Fibroblast of lung (primary cell): ENCODE results near the gene SUGCT. TPM values are rescaled to one million over a fixed set of nuclear protein-coding genes. Genes with fewer than 3 reads are reported as not detected.

Experiments used
- DNase-seq, 2 donors: peaks; one replicate each; pipeline versions ENCODE4 v3.0.0 to v3.0.0-alpha.2; 2010; ENCODE audit warnings: low read depth in 2 of 2
- H2AFZ ChIP-seq: 2 replicates; pipeline ENCODE4 v1.5.1; 2012; ENCODE audit warnings: low read length, control low read depth, inconsistent platforms
- H3K27ac ChIP-seq: 2 replicates; pipeline ENCODE4 v1.5.1; 2011; ENCODE audit warnings: low read length, control low read depth; ENCODE audit not compliant: insufficient read depth
- H3K27me3 ChIP-seq: 2 replicates; pipeline ENCODE4 v1.5.1; 2011; ENCODE audit warnings: mild to moderate bottlenecking, low read length; ENCODE audit not compliant: control insufficient read depth, insufficient read depth
- H3K36me3 ChIP-seq: 2 replicates; pipeline ENCODE4 v1.5.1; 2011; ENCODE audit warnings: low read length; ENCODE audit not compliant: control insufficient read depth, insufficient read depth
- H3K4me1 ChIP-seq: 2 replicates; pipeline ENCODE4 v1.5.1; 2011; ENCODE audit warnings: low read length; ENCODE audit not compliant: control insufficient read depth, insufficient read depth; ENCODE audit errors: extremely low read depth
- H3K4me2 ChIP-seq: 2 replicates; pipeline ENCODE4 v1.5.1; 2011; ENCODE audit warnings: low read length, control low read depth; ENCODE audit not compliant: insufficient read depth; ENCODE audit errors: extremely low read depth
- H3K4me3 ChIP-seq, 4 experiments: fragments of 200-600 bp in 1 of 4; sonication (generic) in 1 of 4; replicated peaks in 1 of 4; 2 replicates each; pipeline ENCODE4 v1.5.1; 2011 to 2016; ENCODE audit warnings: low read length in 4 of 4, low read depth in 3 of 4, mild to moderate bottlenecking in 3 of 4, control low read depth in 2 of 4, inconsistent platforms in 1 of 4, mixed read lengths in 1 of 4; ENCODE audit not compliant: insufficient read depth in 1 of 4; ENCODE audit errors: control extremely low read depth in 1 of 4
- H3K79me2 ChIP-seq: 2 replicates; pipeline ENCODE4 v1.5.1; 2012; ENCODE audit warnings: mild to moderate bottlenecking, low read length, inconsistent platforms; ENCODE audit not compliant: control insufficient read depth, insufficient read depth
- H3K9ac ChIP-seq: 2 replicates; pipeline ENCODE4 v1.5.1; 2011; ENCODE audit warnings: mild to moderate bottlenecking, low read length, control low read depth; ENCODE audit not compliant: insufficient read depth
- H3K9me3 ChIP-seq: 2 replicates; pipeline ENCODE4 v1.5.1; 2012; ENCODE audit warnings: low read depth, low read length; ENCODE audit not compliant: control insufficient read depth, insufficient read depth
- H4K20me1 ChIP-seq: 2 replicates; pipeline ENCODE4 v1.5.1; 2011; ENCODE audit warnings: low read length; ENCODE audit not compliant: control insufficient read depth, insufficient read depth; ENCODE audit errors: extremely low read depth
- EZH2 ChIP-seq: IDR thresholded peaks from 2 replicates; pipeline ENCODE4 v1.5.1; 2012; ENCODE audit warnings: low read length, control low read depth, mild to moderate bottlenecking; ENCODE audit errors: missing control alignments
- polyA plus RNA-seq, 2 donors: library from polyadenylated mRNA; depleted of rRNA in 1 of 2; stranded (reverse) in 1 of 2; unstranded in 1 of 2; fragments of >200 nt; gene quantifications; 2 replicates each; pipeline ENCODE4 v1.2.1, GENCODE V29; 2011 to 2012; ENCODE audit warnings: missing spikeins in 1 of 2
- total RNA-seq: library from RNA; depleted of rRNA; stranded (reverse); fragments of >200 nt; gene quantifications from 2 replicates; pipeline ENCODE4 v1.2.1, GENCODE V29; 2014
- TF ChIP-seq, protein P1 (sequence below), 2 donors: IDR thresholded peaks in 1 of 2; conservative IDR thresholded peaks in 1 of 2; 1 replicate in 1 of 2; 2 replicates in 1 of 2; pipeline ENCODE4 v1.5.1; 2011 to 2012; ENCODE audit warnings: low read length in 2 of 2, control low read depth in 1 of 2, inconsistent platforms in 1 of 2, low read depth in 1 of 2, mild to moderate bottlenecking in 1 of 2

SUGCT gene
- total and polyA plus RNA-seq, 2 donors (not counting 1 experiment from before 2014, with no cell fraction given): 8.4 to 16.5 TPM

DNA sequence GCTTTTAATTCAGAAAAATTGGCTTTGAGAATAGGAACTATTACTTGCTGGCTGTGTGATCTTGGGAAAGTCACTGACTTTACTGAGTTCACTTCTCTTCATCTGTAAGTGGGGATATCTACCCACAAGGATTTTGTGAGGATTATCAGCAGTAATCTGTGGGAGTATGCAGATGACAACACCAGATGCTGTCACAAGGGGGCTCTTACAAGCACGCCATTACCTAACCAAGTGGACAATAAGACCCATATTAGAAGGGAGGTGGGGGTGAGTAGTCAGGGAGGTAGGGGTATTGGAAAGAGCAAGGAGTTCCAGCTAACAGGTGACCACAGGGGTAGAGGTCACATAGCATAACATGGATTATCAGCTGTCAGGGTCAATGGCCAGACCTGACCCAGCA lies 569.4 kb downstream of the SUGCT start:
- TF ChIP-seq, protein P1, sequence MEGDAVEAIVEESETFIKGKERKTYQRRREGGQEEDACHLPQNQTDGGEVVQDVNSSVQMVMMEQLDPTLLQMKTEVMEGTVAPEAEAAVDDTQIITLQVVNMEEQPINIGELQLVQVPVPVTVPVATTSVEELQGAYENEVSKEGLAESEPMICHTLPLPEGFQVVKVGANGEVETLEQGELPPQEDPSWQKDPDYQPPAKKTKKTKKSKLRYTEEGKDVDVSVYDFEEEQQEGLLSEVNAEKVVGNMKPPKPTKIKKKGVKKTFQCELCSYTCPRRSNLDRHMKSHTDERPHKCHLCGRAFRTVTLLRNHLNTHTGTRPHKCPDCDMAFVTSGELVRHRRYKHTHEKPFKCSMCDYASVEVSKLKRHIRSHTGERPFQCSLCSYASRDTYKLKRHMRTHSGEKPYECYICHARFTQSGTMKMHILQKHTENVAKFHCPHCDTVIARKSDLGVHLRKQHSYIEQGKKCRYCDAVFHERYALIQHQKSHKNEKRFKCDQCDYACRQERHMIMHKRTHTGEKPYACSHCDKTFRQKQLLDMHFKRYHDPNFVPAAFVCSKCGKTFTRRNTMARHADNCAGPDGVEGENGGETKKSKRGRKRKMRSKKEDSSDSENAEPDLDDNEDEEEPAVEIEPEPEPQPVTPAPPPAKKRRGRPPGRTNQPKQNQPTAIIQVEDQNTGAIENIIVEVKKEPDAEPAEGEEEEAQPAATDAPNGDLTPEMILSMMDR (conservative IDR thresholded peaks at IDR 0.05 in 1 of 2, IDR thresholded peaks at IDR 0.05 in 1 of 2; ENCODE audit: low read depth in 1 of 2, low read length in 2 of 2): no peak
- TF ChIP-seq EZH2: no peak
- no peak overlapping the region for H2AFZ ChIP-seq
- H3K4me1 ChIP-seq: no peaks in the 10 kb centered on the region
- no peaks in the 10 kb centered on the region for H3K36me3 ChIP-seq
- no peak for DNase-seq
- H3K27ac ChIP-seq: no peak overlapping the region
- no peaks in the 10 kb centered on the region for H3K79me2 ChIP-seq
- H3K4me3 ChIP-seq: no peak overlapping the region
- no peaks in the 10 kb centered on the region for H4K20me1 ChIP-seq
- no peaks in the 10 kb centered on the region for H3K27me3 ChIP-seq
- H3K9ac ChIP-seq: no peak overlapping the region
- no peaks in the 10 kb centered on the region for H3K9me3 ChIP-seq
- no peak overlapping the region for H3K4me2 ChIP-seq

DNA sequence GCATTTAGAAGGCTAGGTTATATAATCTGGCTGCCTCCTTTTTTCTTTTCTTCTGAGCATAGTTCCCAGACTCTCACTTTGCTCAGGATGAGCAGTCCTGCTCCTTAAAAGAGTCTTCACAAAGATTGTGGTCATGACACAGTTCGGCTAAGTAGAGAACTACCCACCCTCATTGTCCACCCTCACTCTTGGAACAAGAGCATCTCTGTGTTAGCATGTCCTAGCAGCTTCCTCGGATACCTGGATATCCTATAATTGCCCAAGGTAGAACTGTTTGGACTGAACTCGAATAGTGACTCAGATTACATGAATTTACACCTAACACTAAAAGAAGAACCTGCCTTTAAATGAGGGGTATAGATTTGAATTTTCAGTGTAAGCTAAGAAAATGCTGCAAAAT lies 572.0 kb downstream of the SUGCT start:
- Histone ChIP-seq H3K4me1 (no peaks in the 10 kb centered on the region), H4K20me1 (no peaks in the 10 kb centered on the region), H3K36me3 (no peaks in the 10 kb centered on the region), H3K27ac (no peak overlapping the region), H2AFZ (no peak overlapping the region), H3K4me3 (no peak overlapping the region), H3K9me3 (no peaks in the 10 kb centered on the region), H3K9ac (no peak overlapping the region), H3K27me3 (no peaks in the 10 kb centered on the region), H3K79me2 (no peaks in the 10 kb centered on the region), H3K4me2 (no peak overlapping the region)
- TF ChIP-seq, protein P1 (conservative IDR thresholded peaks at IDR 0.05 in 1 of 2, IDR thresholded peaks at IDR 0.05 in 1 of 2; ENCODE audit: low read depth in 1 of 2, low read length in 2 of 2): no peak
- TF ChIP-seq EZH2: no peak
- DNase-seq: no peak

DNA sequence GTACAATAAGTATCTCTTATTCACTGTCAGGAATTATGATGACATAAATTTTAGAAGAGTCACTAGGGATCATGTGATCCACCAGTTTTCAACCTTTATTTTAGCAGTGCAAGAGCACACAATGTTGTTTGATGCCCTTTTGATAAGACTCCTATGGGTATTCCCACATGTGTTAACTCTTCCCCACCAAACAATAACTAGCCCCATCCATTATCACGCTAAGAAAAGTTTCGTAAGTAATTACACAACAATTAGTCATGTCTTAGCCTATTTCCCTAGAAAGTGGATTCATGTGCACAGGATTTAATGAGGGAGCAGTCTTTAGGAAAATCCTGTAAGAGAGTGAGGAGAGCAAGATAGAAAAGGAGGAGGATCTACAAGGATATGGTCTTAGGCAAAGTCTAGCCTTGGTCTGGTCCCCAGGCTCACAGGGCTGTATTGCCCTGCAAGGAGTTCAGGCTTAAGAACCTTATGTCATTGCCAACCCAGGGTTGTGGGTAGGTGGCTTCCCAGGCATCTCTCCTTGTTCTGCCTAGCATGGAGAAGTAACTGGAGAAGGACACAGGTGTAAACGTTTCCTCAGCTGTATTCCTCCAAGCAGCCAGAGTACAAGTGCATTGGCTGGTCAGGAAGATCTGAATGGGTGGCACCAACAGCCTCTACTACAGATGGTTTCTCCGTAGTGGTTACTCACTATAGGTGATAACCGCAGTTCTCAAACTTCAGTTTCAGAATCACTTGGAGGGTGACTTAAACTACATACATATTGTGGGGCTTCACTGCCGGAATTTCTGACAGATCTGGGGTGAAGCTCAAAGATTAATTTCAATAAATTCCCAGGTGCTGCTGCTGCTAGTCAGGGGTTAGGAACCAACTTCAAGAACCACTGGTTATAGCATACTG lies 574.5 kb downstream of the SUGCT start:
- Histone ChIP-seq H4K20me1 (no peaks in the 10 kb centered on the region), H3K9ac (no peak overlapping the region), H3K4me3 (no peak overlapping the region), H3K79me2 (no peaks in the 10 kb centered on the region), H3K27ac (no peak overlapping the region), H3K4me1 (no peaks in the 10 kb centered on the region), H2AFZ (no peak overlapping the region), H3K4me2 (no peak overlapping the region), H3K36me3 (no peaks in the 10 kb centered on the region), H3K9me3 (no peaks in the 10 kb centered on the region), H3K27me3 (no peaks in the 10 kb centered on the region)
- TF ChIP-seq, protein P1 (conservative IDR thresholded peaks at IDR 0.05 in 1 of 2, IDR thresholded peaks at IDR 0.05 in 1 of 2; ENCODE audit: low read depth in 1 of 2, low read length in 2 of 2): no peak
- TF ChIP-seq EZH2: no peak
- no peak for DNase-seq
